Umbilical cord (tissue), 2 donors: Measurements from ENCODE around the gene GAGE12G. TPM values are rescaled to one million over a fixed set of nuclear protein-coding genes. Genes with fewer than 3 reads are reported as not detected.
"Not testable (repeated sequence)": the region's sequence is repeated elsewhere in the genome, so short reads cannot be mapped to it uniquely, and the experiment has no call there.

Experiments
- DNase-seq: peaks from one replicate; pipeline ENCODE4 v3.0.0-alpha.2; 2015; ENCODE audit warnings: low spot score
- total RNA-seq: library from RNA; depleted of rRNA; stranded (reverse); fragments of >200 nt; gene quantifications from one replicate; pipeline ENCODE4 v1.2.3, GENCODE V29; 2014; ENCODE audit warnings: low replicate concordance; ENCODE audit not compliant: insufficient read depth

The GAGE12G gene
- not detected for total RNA-seq

- DNase-seq = not testable (repeated sequence)
Observed at GRCh38 chrX:49570100-49570499, at the start of gene GAGE12G. Gene GAGE12G (plus strand): TSS chrX:49570400. CDS start chrX:49571555, 1,155 bp downstream.

GRCh38 chrX:49531877-49532276 lies 38.3 kb upstream of the GAGE12G start, which contains the start of gene GAGE12C:
Gene GAGE12C (plus strand): TSS chrX:49532177. CDS start chrX:49533332, 1,155 bp downstream.
- not testable (repeated sequence) for DNase-seq

DNA sequence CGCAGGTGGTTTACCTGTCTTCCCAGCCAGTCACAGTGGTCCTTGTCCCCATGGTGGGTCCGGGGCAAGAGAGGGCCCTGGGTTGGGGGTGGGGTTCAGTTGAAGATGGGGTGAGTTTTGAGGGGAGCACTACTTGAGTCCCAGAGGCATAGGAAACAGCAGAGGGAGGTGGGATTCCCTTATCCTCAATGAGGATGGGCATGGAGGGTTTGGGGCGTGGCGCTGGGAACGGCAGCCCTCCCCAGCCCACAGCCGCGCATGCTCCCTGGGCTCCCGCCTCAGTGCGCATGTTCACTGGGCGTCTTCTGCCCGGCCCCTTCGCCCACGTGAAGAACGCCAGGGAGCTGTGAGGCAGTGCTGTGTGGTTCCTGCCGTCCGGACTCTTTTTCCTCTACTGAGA lies 28.8 kb upstream of the GAGE12G start, which contains the start of gene GAGE12D:
GAGE12D (plus strand) TSS at position 301 of the 400 bp plus-strand sequence. CDS start 1,155 bp downstream, outside the sequence.
- DNase-seq = not testable (repeated sequence)

DNA sequence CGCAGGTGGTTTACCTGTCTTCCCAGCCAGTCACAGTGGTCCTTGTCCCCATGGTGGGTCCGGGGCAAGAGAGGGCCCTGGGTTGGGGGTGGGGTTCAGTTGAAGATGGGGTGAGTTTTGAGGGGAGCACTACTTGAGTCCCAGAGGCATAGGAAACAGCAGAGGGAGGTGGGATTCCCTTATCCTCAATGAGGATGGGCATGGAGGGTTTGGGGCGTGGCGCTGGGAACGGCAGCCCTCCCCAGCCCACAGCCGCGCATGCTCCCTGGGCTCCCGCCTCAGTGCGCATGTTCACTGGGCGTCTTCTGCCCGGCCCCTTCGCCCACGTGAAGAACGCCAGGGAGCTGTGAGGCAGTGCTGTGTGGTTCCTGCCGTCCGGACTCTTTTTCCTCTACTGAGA lies 19.2 kb upstream of the GAGE12G start, which contains the start of gene GAGE12E:
GAGE12E (plus strand) TSS at position 301 of the 400 bp plus-strand sequence. CDS start 1,155 bp downstream, outside the sequence.
- not testable (repeated sequence) for DNase-seq

DNA sequence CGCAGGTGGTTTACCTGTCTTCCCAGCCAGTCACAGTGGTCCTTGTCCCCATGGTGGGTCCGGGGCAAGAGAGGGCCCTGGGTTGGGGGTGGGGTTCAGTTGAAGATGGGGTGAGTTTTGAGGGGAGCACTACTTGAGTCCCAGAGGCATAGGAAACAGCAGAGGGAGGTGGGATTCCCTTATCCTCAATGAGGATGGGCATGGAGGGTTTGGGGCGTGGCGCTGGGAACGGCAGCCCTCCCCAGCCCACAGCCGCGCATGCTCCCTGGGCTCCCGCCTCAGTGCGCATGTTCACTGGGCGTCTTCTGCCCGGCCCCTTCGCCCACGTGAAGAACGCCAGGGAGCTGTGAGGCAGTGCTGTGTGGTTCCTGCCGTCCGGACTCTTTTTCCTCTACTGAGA lies 9.7 kb upstream of the GAGE12G start, which contains the start of gene GAGE12F:
GAGE12F (plus strand) TSS at position 301 of the 400 bp plus-strand sequence. CDS start 1,155 bp downstream, outside the sequence.
- not testable (repeated sequence) for DNase-seq

DNA sequence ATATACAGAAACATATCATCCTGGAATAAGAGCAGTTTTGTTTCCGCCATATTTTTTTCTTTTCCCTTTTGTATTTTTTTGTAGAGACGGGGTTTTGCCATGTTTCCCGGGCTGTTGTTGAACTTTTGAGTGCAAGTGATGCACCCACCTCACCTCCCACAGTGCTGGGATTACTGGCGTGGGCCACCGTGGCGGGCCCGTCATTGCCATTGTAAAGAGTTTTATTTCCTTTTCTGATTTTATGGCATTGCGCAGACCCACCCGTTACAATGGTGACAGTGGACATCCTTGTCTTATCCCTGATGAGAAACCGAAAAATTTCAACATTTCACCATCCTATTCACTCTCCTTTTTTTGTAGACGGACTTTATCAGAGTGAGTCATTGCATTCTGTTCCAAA lies 1.5 kb upstream of the GAGE12G start:
- DNase-seq = not testable (repeated sequence)

GRCh38 chrX:49569152-49569551 lies 1.0 kb upstream of the GAGE12G start:
- DNase-seq = not testable (repeated sequence)

- DNase-seq = not testable (repeated sequence)
Observed at GRCh38 chrX:49579649-49580048, 9.4 kb downstream of the GAGE12G start, which contains the start of gene GAGE12H. Gene GAGE12H (plus strand): TSS chrX:49579949. CDS start chrX:49581104, 1,155 bp downstream.

GRCh38 chrX:49589196-49589595 lies 19.0 kb downstream of the GAGE12G start, which contains the start of gene GAGE2A:
Gene GAGE2A (plus strand): TSS chrX:49589496. CDS start chrX:49590651, 1,155 bp downstream.
- not testable (repeated sequence) for DNase-seq

- not testable (repeated sequence) for DNase-seq
Observed at GRCh38 chrX:49589769-49590478, 19.7 kb downstream of the GAGE12G start.

DNA sequence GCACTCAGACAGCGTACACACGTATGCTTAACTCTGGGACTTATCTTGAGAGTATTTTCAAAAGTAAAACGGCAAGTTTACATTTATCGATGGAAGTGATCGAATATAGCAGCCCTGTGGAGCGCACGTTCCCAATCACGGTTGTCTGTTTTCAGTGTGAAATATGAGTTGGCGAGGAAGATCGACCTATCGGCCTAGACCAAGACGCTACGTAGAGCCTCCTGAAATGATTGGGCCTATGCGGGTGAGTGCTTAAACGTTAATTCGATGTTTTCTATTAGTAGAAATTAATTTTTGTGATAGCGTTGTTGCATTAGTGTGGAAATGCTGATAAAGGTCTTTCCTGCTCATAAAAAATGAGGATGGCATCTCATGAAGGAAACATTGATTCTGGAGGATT lies 20.3 kb downstream of the GAGE12G start:
- not testable (repeated sequence) for DNase-seq

GRCh38 chrX:49598720-49599119 lies 28.5 kb downstream of the GAGE12G start, which contains the start of gene GAGE1:
Gene GAGE1 (plus strand): TSS chrX:49599020. CDS start chrX:49600175, 1,155 bp downstream.
- DNase-seq = not testable (repeated sequence)

- peak; percentile 76 for DNase-seq
Observed at GRCh38 chrX:49610718-49611310, 40.6 kb downstream of the GAGE12G start.

DNA sequence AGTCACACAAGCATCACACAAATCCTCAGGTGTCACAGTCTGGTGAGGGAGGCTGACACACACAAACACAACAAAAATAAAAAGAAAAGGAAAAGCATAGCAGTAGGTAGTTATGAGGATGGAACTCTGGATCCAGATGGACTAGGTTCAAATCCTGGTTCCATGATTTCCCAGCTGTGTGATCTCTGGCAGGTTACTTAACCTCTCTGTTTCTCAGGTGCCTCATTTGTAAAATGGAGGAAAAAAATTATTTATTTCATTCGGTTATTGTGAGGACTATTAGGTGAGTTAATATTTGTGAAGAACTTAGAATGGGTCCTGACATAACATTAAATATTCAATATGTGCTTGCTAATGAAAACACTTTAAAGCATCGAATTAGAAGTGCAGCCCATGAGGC lies 48.4 kb downstream of the GAGE12G start:
- DNase-seq = no peak

Other genes starting within 250 kb of the GAGE12G start
- gene GAGE12J, start 248.4 kb upstream of the GAGE12G start, total RNA-seq = not detected
- gene GAGE13, start 238.8 kb upstream of the GAGE12G start, total RNA-seq = not detected
- gene GAGE12C, start 38.2 kb upstream of the GAGE12G start, total RNA-seq = not detected
- gene GAGE12D, start 28.7 kb upstream of the GAGE12G start, total RNA-seq = not detected
- gene GAGE12E, start 19.1 kb upstream of the GAGE12G start, total RNA-seq = not detected
- not detected for gene GAGE12F, start 9.6 kb upstream of the GAGE12G start, total RNA-seq
- gene GAGE12H, start 9.5 kb downstream of the GAGE12G start, total RNA-seq = not detected
- not detected for gene GAGE2A, start 19.1 kb downstream of the GAGE12G start, total RNA-seq
- 1.4 TPM for gene GAGE1, start 28.6 kb downstream of the GAGE12G start, total RNA-seq
- not detected for gene PAGE1, start 125.6 kb downstream of the GAGE12G start, total RNA-seq